Stimulated activated CD4-positive, alpha-beta T cell treated with anti-CD3 and anti-CD28 coated beads, Interleukin-12 subunit alpha, Interleukin-12 subunit beta, amount 100 ng/mL, for 48 hours (primary cell): Measurements from ENCODE around the gene DCAF6.
"Not testable (repeated sequence)": the region's sequence is repeated elsewhere in the genome, so short reads cannot be mapped to it uniquely, and the experiment has no call there.

Experiments
- DNase-seq, 3 donors: peaks; one replicate each; pipeline ENCODE4 v3.0.0-alpha.2; 2020; ENCODE audit warnings: low read depth in 2 of 3, low spot score in 1 of 3

DCAF6 gene

DNA sequence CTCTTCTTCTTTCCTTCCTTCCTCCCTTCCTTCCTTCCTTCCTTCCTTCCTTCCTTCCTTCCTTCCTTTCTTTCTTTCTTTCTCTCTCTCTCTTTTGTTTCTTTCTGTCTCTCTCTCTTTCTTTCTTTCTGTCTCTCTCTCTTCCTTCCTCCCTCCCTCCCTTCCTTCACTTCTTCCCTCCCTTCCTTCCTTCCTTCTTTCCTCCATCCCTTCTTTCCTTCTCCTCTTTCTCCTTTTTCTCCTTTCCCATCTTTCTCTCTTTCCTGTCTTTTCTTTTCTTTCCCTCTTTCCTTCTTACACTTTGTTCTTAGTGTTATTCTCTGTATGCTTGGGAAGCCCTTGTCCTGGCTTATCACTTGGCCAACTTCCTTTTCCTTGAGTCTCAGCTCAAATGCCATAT, 72.8 kb downstream of the DCAF6 start:
- no peak for DNase-seq

DNA sequence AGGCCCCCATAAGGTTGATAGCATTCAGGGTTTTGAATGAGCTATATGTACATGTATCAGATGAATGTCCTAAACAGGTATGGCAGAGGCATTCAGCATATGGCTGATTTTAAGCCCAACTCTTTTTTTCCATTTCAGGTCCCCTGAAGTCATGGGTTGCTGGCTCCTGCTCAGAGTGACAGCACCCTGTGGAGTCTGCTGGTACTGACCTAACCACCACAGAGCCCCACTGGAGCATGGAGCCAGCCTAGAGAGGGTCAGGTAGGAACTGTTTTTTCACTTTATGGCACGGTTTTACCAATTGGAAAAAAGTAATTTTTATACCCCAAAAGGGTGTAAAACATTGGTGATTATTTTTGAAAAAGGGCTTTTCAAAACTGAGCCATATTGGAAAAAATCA, 82.9 kb downstream of the DCAF6 start:
- DNase-seq = no peak

DNA sequence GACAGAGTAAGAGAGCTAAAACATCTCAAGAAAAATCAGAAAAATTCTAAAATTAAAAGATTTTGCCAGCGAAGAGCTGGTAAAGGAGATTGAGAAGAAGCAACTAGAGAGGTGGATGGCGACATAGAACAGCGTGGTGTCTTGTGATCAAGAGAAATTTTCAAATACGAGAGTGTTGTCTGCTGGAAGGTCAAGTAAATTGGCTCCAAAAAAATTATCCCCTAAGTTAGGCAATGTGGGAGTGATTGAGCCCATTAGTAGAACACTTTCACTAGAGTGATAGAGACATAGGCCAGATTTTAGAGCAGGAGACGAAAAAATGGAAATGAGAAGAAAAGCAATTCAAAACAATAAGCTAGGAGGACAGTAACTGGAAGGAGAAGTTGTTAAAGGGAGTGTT, 94.7 kb downstream of the DCAF6 start:
- DNase-seq = no peak

DNA sequence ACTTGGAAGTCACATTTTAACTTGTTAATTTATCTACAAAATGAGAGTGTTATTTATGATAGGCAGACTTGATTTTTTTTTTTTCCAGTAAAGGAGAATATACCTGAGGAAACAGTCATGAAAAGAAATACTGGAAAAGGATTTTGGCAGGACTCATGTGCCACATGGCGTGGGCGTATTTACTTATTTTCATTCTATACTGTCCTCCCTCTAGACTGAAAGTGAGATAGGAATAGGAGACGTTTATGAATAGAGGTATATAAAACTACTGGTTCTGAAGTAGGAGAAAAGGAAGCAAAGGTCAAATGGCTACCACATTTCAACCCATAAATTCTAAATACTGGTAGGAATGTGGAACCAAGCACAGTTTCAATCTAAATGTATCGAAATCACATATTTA, 95.1 kb downstream of the DCAF6 start:
- DNase-seq = no peak

DNA sequence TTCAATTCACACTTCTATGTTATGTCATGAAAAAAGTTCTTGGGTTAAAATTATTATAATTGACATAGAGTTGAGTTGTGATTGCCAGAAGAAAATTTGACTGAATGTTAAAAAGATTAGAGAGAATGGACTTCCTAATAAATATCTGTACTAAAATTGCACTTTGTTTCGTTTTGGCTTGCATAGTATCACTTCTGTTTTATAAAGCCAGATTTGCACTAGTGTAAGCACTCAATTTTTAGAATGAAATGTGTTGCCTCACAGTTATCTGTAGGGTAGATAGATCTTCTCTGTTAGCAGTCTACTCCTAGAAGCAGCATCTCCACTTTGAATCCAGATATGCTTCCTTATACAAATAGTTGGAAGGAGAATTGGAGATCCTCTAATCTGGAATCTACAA, 95.5 kb downstream of the DCAF6 start:
- no peak for DNase-seq

DNA sequence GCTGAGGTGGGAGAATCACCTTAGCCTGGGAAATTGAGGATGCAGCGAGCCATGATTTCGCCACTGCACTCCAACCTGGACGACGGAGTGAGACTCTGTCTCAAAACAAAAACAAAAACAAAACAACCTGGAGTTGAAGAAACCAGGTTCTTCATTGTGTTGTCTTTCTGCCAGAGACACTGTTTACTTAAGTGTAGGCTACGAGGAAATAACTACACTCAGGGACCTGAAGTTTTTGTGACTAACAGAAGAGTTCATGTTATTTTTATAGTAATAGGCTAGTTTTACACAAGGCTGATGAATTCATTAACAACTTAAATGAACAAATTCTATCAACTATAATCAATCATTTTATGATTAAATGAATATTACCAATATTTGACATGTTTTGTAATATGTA, 98.9 kb downstream of the DCAF6 start:
- DNase-seq = no peak

DNA sequence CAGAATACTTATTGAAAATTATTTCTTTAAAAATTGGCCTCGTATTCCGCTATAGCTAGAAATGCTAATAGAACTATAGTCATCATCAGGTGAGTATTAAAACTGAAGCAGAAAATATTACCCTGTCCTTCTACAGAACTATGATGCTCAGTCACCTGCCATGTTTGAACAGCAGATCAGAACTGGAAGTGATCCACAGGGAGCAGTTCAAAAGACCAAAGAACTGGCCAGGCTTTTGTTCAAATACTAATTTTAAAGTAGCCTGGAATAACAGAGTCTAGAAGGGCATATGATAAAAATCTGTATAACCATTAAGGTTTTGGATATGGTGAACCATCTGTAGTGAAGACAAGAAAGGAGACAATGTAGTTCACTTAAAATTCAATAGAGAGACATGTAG, 105.9 kb downstream of the DCAF6 start:
- DNase-seq = no peak

DNA sequence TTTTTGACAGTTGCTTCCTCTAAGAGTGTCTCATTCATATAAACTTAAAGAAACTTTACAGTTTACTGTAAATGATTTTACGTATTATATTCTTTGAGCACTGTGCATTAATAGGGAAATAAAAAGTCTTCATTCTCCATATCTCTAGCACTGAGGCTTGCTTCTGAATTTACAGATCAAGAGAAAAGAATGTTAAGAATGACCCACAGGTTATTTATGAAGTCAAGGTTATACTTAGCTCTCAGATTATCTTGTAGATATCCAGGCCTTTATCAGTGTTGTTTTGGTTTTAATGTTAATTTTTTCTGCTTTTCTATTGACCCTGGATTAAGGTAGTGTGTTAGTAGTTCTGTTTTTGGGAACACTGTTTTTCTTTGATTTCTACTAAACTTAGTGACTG, 108.8 kb downstream of the DCAF6 start:
- no peak for DNase-seq

DNA sequence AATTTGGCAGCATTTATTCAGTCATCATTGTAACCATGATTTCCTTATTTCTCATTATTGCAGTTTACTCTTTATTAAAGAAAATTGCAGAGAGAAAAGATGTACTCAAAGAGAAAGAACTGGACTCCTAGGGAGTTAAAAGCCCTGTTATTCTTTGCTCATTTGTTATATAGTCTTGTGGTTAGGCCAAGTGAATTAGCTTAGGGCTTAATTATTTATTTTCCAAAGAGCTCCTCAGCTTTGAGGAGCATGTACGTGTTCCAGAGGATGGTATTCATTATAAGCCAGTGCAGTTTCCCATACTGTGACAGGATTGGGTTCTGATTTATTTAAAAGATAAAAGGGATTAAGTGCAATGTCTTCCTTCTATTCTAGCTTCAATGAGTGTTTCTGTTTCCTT, 113.8 kb downstream of the DCAF6 start:
- no peak for DNase-seq

DNA sequence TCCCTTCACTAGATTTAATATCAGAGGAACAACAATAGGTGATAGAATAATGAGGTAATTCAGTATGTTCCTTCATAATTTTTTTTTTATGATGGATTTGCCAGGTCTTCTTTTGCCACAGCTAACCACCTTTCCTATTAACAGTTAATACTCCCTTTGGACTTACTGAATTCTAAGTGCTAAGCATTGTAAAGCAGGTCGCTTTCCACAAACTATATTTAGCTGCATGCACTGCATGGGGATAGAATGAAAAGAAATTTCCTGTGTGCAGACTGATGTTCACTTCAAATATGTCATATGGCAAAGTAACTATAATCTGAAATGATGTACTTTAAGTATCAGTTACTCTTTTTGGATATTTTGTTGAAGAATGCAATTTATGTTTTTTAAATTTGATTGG, 114.4 kb downstream of the DCAF6 start:
- no peak for DNase-seq

DNA sequence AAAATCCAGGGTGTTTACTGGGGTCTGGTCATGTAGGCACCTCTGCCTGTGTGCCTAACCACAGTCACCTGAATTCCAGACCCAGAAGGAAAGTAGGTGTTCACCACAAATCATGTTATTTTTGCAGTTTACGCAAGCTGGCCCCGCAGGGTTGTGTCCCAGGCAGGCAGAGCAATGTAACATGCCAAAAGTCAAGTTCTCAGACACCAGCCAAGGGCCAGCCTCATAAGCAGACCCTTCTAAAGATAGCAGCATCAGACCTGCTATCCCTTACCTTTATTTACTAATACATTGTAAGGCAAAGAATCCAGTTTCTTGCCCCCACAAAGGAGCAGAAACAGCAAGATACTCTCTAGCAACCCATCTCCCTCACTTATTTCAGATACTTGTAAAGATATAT, 117.2 kb downstream of the DCAF6 start:
- DNase-seq = no peak

DNA sequence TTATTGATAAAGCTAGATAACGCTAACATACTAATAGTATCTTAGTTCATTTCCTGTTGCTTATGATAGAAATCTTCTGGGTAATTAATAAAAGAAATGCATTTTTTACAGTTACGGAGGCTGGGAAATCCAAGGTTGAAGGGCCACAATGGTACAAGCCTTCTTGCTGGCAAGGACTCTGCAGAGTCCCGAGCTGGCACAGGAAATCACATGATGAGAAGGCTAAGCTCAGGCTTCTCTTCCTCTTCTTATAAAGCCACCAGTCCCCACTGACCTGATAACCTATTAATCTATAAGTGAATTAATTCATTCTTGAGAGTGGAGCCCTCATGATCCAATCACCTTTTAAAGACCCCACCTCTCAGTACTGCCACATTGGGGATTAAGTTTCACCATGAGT, 117.6 kb downstream of the DCAF6 start:
- no peak for DNase-seq

DNA sequence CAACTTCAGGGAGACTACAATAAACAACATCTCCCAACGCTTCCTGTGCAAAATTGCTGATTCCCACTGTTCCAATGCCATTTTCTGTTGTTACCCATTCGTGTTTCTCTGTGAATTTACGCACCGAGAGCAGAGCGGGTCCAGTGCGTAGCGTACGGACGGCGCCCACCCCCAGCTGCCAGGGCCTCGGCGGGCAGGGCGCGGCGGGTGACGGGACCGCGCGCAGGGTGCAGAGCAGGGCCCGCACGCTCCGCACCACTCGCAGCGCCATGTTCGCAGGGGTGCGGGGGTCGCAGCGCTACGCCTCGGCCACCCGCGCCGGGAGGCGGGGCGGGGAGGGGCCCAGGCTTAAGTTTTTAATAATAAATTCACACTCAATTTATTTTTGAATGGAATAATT, 119.7 kb downstream of the DCAF6 start:
- not testable (repeated sequence) for DNase-seq

DNA sequence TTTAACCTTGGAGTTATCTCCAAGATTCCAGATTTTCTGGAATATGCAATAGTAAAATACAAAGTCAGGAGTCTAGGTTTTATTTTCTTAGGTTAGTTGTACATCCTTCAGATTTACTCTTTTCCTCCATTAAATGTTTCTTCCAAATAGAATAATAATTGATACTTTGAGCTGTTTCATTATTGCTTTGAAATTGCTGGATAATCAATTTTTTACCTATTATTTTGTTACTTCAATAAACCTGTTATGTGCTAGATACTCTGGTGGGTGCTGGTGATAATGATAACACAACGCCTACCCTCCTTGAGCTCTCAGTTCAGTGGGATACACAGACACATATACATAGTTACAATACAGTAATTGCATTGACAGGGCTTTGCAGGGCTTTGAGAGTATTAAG, 120.9 kb downstream of the DCAF6 start:
- DNase-seq = no peak

DNA sequence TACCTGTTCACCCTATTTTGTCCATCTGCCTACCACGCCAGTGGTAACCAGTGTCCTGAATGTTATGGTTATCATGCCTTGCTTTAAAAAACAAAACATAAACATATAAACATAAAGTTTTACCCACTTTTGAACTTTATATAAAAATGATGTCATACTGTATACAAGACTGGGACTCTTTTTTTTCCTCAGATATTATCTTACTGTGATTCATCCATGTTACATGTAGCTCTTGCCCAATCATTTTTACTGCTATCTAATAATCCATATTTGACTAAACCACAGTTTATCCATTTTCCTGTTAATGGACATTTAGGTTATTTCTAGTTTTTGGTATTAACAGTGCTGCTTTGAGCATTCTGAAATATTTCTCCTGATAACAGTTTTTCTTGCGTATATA, 121.4 kb downstream of the DCAF6 start:
- no peak for DNase-seq

DNA sequence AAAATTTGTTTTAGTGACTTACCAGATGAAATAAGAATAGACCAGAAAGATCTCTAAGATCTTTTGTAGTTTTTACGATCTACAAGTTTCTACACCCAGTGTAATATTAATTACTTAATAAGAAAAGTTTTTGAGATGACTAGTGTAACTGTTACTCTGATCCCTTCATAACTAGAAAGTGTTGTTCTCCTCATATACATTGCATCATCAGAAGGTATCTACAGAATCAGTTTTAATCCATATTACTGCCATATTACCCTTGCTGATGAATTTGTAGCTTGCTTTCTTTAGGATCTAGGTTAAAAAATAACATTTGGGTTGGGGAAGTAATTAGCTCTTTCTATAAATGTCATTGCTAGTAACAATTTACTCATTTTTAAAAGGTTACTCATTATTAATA, 127.7 kb downstream of the DCAF6 start:
- DNase-seq = no peak

DNA sequence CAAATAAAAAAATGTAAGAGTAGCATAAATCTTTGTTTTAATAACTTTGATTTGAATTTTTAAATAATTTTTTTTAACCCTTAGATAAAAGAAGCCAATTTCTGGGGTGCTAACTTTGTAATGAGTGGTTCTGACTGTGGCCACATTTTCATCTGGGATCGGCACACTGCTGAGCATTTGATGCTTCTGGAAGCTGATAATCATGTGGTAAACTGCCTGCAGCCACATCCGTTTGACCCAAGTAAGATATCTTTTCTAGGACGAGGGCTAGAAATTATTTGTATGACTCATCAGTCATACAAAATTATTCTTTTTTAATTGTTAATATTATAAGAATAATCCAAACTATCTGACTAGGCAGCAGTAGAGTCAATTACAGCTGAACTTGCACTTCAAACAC, 129.0 kb downstream of the DCAF6 start:
- DNase-seq = no peak

DNA sequence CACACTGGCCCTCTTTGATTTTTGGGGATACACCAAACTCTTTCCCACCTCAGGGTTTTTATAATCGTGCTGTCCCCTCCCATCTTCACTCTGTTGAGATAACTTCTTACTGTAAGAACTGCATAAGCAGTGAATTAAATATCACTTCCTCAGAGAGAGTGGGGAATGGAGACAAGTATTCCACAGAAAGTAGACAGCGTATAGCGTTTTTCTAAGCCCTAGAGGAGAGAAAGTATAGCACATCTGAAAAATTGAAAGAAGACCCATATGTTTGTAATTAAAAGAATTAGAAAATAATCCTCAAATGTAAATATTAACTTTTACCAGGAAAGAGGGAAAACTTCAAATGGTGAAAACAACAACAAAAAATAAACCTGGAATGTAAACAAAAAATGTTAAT, 132.9 kb downstream of the DCAF6 start:
- no peak for DNase-seq

DNA sequence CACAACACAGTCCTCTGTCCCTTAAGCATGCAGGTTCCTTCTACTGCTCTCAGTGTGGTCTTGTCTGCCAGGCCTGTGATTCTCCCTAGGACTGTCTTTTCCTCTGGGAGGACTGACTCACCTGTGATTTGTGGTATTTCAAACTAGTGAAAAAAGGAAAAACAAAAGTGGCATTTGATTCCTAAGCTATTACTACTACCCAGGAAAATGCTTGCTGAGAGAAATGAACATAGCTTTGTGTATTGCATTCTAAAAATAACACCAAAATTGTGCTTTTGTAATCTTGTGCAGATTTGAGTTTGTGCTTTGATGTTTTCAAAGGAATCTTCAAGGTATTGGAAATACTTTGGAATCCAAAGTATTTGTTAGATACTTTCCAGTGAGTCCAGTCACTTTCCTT, 143.3 kb downstream of the DCAF6 start:
- DNase-seq = no peak

DNA sequence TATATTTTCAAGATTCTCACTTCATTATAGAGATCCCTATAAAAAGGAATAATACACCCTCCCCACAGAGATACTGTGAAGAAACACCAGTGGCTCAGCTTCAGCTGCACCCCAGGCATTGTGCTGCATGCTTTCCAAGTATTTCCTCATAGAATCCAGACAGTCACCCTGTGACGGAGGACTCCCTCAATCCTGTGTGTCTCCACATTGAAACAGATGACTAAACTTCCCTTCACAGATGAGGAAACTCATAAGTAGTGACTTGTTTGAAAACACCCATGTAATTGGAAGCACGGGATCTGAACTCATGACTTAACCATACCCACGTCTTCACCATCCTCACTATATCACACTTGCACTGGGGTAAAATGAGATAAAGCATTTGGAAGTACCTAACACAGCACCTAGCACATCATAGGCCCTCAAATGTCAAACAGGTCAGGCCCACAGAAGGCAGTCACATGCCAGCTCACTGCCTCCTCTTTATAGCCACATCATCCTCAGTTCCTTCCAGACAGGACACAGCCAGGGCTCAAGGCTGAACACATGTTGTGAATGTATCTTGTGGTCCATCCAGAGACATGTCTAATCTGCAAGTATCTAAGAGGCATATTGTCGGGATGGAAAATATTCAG, 145.0 kb downstream of the DCAF6 start:
- DNase-seq = no peak

DNA sequence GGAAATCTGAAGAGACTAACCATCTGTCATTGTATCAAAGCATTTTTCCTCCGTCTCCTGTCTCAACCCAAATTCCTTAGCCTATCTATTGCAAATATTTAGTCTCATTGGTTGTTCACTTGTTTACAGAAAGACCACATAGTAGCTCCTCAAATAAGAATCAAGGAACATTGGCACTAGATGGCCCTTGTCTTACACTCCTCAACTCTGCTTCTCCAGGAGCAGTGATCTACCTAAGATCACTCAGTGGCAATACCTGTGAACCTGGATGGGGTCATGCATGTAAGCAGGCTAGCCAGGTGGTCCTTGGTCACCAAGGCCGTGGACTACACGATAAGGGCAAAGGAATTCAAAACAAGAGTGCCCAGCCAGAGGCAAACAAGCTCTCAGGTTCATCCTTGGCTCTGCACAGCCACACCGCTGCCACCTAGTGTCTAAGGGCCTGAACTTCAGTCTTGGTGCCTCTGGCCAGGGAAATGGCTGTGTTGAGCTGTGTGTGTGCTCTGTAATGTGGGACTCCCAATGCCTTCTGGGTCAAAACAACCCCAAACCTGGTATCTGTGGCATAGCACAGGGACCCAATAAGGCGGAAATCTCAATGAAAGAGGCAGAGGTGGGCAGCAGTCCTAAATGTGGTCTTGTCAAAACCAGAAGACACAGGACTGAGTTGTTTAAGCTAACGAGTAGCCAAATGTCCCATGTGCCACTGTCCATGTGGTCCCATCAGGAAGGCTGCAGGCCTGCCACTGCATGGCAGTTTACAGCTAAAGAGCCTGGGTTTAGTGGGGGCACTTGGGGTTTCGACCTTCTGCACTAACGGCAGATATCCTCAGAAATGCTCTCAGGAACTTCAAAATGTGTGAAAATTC, 145.8 kb downstream of the DCAF6 start:
- peak; percentile 35 to 67 (median 60) for DNase-seq

DNA sequence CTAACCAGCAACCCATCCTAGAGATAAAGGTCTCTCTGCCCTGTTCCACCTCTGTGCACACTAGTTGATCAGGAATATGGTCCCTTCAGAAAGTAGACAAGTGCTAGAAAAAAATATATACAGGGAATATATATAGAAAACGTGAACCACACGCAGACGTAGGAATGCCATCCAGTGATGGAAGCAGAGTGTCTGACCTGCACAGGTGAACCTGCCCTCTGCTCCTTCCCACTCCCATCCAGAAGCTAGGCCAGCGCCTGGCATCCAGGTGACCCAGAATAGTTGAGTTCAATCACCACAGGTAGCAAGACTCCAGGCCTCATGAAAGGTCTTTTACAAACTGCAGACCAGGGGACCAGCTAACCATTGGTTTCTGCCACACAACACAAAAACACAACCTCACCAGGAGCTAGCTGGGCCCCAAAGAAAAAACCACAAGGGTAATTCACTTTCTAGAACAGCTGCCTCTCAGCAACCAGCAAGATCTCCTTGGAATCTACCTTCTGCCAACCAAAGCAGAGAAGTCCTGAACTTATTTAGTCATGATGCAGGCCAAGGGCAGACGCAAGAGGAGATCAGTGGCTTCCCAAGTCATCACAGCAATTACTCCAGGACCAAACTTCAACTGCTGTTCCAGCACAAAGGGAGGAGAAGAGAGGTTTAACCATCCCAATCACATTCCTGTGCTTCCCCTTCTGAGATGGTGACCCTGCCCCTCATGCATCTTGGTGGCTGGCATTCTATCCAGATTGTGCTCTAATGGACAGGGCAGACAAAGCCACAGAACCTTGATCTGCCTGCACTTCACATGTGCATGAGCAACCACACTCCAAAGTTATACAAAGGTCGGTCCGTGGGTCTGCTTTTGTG, 147.2 kb downstream of the DCAF6 start:
- no peak for DNase-seq
